Sciatic nerve (tissue), 2 donors: ENCODE results near the gene NBEAL2. TPM values are rescaled to one million over a fixed set of nuclear protein-coding genes. Genes with fewer than 3 reads are reported as not detected.

ENCODE experiments used
- ATAC-seq: fragments of 200-7000 bp; cut with Tn5 transposase; one replicate; pipeline ENCODE4 v1.9.1; 2020; ENCODE audit warnings: mild to moderate bottlenecking, moderate library complexity
- DNase-seq: peaks from one replicate; pipeline ENCODE4 v3.0.0-alpha.2; 2020; ENCODE audit warnings: low spot score
- intact Hi-C: fragments of 100-400 bp; cut with DNase I; formaldehyde crosslinking; loops from one replicate; pipeline ENCODE4 v1.14.2; 2022
- total RNA-seq: library from RNA; stranded (reverse); fragmentation: NEBNext Ultra II Directional; extraction: Animal tissue kit (Norgen Biotek cat#: 25700); gene quantifications from one replicate; pipeline ENCODE4 v1.2.1, GENCODE V29; 2021
- donor health status: DM: no; HTN: no; CAD: no.
- donor health status: DM: no; HTN: no; CAD: no.

Gene NBEAL2
- total RNA-seq, 1 donor from 2014 or later, result 44.0 TPM

DNA sequence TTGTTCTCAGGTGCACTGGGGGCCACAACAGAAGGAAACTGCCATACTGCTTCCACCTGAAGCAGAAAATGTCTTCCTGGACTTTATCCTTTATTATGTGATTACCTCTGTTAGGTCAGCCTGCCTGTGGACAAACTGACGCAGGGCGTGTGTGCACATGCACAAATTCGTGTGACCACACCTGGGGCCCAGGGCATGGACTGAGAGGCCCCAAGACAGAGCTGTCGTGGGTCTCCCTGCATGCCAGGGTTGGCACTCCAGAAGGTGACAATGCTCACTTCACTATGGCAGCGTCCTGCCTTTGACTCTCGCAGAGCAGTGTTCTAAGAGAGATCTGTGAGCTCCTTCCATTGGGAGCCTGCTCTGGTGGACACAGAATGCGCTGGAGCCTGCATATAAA is 37.4 kb upstream of the NBEAL2 start:
- intact Hi-C loops, result no loop called here
- DNase-seq (no peak), ATAC-seq (no peak)

DNA sequence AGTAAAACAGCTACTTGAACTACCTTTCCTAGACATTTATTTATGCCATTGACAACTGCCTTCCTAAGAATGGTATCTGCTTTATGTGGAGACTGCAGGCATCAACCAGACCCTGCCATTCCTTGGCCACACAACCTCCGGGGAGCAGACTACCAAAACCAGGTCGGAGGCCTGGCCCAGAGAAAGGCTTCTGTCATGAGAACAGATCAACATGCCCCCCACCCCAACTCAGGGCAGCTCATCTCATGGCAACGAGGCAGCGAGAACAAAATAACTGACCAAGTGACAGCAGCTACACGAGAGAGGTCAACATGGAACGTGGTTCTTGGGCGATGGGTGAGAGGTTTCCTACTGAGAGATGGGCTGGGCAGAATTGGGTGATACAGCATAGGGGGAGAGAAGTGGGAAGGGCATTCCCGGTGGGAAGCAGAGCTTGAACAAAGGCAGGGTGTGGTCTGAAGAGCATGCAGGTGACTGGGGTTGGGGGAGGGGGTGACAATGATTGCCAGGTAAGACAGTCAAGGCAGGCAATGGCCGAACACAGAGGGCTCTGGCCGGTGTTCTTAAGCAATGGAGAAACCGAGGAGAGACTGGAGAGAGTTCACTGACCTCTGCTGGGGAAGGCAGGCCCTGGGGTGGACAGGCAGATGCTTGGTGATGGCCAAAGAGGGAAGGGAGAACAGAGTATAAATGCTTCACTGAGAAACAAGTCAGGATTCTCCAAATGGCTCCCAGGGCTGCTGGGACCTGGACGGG is 36.8 kb upstream of the NBEAL2 start:
- intact Hi-C loops, result no loop called here
- DNase-seq (no peak), ATAC-seq (no peak)

DNA sequence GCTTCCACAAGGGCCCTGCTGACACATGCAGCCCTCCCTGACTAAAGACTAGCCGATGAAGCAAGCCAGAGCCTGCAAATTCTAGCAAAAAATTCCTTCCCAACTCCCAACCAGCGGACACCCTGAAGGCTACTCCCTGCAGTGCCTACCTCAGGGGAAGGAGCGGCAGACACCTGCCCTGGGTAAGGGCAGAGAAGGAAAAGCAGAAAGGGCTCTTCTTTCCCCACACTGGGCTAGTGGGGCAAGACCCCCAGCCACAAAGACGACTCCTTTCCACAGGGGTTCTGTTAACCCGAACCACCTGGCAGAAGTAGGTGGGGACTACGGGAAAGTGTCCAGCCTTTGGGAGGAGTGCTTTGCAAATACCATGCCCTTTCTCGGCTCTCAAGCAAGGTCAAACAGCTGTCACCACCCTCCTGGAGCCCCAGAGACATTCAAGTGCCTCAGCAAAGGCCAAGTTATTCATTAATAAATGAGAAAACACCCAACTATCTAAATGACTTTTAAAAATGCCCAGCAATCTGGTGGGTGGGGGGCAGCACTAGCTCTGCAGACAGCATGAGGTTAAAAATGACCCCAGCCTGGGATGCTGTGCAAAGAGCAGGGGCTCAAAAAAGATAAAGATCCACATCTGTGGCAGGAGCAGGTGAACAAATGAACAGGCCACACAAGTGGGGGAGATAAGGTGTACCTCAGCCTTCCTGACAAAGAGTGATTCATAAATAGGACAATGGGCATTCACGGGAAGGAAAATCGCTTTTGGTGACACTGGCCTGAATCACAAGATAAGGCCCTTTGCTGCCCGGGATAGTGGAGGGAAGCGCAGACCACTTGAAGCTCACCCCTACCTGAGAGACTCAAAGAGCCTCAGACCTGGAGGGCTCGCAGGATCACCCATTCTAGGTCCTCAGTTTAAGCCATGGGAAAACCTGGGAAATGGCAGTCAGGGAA is 36.0 kb upstream of the NBEAL2 start:
- ATAC-seq (no peak), DNase-seq (no peak)
- intact Hi-C loops, result no loop called here

DNA sequence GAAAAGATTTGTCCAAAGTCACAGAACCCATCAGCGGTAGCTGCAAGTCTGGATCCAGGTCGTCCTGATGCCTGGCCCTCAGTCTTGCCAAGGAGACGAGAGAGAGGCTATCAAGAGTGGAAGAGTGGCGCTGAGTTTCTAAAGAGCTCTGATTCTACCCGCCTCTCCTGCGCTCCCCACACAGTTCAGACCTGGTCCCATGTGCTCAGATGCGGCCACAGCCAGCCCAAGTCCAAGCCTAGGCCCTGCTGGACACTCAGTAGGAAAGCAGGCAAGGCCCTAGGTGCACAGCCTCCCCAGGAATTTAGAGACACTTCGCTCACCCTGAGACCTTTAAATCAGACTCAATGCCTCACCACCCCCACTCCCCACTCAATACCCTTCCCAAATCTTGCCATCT is 35.3 kb upstream of the NBEAL2 start:
- intact Hi-C loops, result no loop called here
- ATAC-seq (no peak), DNase-seq (no peak)

DNA sequence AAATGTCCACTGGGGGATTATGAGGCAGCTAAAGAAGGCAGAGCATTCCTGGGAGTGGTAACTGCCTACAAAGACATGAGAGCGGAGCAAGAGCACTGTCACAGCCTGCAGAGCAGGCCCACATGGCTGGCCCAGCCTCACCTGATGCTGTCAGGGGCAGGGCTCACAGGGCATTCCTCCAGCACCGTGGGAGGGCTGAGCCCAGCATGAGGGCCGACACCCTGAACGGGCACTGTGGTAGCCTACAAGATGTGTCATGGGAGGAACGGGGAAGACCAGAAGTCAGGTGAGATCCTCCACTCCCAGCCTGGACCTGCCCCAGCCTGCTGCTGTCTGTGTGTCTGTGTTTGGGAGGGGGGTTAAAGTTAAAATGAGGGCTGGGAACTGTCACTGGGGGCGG is 33.0 kb upstream of the NBEAL2 start:
- intact Hi-C loops, result no loop called here
- DNase-seq (no peak), ATAC-seq (no peak)

DNA sequence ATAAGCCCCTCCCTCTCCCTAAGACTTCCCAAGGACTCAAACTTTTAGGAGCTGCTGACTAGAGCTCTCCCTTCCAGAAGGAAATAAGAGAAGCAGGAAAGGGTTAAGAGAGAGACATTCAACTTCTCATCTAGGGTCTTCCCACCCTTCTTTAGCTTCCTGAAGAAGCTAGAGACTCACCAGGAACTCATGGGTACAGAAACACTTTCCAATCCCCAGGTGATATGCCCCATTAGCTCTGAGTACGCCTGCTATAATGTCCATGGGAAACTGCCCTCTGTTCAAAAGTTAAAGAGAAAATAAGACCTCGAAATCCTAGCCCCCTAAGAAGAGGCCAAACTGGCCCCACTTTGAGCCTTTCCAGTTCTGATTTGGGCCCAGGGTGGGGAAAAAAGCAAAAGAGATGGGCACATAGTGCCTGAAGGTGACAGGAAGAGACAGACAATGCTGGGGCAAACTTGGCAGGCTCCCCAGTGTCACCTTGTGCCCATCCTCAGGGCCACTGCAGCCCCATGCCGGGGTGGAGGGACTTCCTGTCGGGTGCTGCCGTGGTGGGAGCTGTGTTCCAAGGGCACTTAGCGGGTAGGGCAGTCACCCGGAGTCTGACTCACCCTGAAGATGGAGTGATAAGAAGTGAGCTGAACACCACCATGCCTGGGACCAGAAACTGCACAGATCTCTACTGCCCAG is 32.5 kb upstream of the NBEAL2 start:
- DNase-seq, result no peak
- peak; percentile 23 for ATAC-seq
- intact Hi-C loops, result no loop called here

DNA sequence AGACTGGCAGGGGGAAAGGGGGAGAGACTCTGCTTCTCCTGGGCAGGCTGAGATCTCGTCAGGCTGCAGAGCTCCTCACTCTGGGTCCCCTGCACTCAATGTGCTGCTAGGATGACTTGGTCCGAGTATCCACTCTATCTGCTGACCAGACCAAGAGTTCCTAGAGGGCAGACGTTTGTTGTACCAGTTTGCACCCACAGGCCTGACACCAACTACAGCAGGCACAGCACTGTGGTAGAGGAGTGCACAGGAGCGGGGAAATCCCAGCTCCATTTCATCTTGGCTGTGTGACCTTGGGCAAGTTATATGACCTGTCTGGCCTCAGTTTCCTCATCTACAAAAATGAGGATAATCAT is 31.9 kb upstream of the NBEAL2 start:
- intact Hi-C loops, result no loop called here
- no peak for DNase-seq
- no peak for ATAC-seq

DNA sequence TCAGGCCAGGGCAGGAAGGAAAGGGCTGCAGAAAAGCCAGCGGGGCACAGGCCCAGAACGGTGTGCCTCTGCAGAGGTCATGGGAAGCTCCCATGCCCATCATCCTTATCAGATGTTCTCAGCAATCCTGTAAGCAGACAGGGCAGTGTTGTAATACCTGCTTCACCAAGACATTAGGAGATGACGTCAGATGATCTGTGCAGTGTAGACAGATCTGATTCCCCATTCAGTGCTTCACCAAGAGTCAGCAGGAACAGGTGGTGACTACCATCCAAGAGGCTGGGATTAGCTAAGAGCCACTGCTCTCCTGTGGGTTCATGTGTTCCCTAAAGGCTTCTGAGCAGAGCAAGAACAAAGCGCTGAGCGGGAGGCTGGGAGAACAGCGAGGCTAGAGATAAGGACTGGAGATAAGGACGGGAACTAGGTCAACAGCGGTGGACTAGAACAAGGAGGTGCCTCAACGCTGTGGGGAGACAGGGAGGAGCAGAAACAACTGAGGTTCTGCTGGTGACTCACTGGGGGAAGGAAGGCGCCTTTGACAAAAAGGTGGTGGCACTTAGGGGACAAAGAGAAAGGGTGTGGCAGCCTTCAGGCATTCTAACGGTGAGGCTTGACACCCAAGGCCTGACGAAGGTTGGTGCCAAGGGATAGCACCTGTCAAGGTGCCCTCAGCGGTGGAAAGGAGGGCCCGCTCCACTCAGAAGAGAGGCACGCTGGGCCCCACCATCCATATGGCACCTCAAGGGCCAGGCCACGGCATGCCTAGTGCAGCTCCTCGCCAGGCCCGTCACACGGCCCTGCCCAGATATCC is 31.3 kb upstream of the NBEAL2 start:
- intact Hi-C loops, result no loop called here
- DNase-seq (no peak), ATAC-seq (no peak)

DNA sequence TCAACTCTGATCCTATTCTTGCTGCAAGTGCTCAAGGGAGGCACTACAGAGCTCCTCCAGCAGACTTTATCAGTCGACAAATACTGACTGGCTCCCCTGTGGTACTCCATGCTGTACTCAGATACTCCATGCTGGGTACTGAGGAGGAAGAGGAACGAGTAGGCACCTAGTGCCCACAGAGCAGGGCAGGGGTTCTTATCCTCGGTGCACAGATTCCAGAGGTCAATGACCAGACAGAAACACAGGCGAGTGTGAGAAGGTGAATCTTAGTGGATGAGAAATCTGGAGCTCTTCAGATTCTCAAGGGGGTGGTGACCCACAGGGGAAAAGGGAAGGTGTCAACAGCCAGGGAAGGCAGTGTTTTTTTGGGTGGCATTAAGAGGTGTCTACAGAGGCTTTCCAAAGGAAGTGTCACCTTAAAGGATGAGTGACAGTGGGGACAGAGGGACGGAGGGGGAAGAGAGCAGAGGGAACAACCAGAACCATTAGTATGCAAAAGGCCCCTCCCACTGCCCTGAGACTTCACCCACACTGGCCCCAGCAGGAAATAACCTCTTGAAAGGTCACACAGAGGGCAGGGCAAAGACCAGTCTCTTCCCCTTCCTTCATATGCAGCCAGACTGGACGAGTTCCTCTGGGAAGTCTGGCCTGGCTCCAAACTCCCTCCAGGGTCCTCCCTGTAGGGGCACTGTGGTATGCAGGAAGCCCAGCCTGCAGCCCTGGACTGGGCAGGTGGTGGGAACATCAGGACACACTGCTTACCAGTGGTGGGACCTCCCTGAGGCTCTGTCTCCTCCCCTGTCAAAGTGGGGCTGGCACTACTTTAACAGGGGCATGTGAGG is 30.4 kb upstream of the NBEAL2 start:
- intact Hi-C loops, result no loop called here
- DNase-seq, result no peak
- peak; percentile 44 for ATAC-seq

DNA sequence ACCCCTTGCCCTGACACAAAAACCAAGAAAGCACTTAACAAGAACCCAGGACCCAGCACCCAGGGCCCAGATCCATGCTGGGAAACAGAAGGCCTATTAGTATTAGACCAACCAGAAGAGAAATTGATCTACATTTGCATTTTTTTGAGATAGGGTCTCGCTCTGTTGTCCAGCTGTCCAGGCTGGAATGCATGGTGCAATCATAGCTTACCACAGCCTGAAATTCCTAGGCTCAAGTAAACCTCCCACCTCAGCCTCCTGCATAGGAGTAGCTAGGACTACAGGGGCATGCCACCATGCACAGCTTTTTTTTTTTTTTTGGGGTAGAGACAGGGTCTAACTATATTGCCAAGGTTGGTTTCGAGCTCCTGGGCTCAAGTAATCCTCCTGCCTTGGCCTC is 29.3 kb upstream of the NBEAL2 start:
- ATAC-seq (no peak), DNase-seq (no peak)
- intact Hi-C loops, result no loop called here

DNA sequence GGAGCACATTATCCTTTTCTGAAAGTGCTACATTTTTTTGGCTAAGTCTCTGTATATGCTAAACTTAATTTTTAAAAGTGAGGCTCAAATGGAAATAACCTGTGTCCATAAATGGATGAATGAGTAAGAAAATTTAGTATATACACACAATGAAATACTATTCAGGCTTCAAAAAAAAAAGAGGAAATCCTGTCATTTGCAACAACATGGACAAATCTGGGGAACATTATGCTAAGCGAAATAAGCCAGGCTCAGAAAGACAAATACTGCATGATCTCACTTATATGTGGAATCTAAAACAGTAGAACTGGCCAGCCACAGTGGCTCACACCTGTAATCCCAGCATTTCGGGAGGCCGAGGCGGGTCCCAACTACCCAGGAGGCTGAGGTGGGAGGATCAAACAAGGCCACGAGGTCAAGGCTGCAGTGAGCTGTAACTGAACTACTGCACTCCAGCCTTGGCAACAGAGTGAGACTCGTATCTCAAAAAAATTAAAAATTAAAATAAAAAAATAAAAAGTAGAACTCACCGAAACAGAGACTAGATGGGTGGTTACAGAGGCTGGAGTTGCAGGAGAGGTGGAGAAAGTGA is 28.7 kb upstream of the NBEAL2 start:
- intact Hi-C loops, result no loop called here
- no peak for ATAC-seq
- DNase-seq, result no peak

DNA sequence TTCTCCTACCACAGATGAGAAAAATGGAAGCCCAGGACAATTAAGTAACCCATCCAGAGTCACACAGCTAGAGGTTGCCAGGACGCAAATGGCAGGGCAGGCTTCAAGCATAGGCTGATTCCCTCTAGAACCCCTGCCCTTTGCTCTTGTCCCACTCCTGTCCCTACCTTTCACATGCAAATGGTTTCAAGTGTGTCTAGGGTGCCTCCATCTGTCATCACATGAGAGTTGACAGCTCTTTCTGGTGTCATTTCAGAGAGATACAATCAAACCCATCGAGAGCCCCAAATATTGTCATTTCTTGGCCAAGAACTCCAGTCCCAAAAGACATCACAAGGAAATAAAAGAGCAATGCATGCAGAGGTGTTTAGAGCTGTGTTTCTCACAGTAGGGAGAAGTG is 26.7 kb upstream of the NBEAL2 start:
- DNase-seq (no peak), ATAC-seq (no peak)
- intact Hi-C loops, result no loop called here

DNA sequence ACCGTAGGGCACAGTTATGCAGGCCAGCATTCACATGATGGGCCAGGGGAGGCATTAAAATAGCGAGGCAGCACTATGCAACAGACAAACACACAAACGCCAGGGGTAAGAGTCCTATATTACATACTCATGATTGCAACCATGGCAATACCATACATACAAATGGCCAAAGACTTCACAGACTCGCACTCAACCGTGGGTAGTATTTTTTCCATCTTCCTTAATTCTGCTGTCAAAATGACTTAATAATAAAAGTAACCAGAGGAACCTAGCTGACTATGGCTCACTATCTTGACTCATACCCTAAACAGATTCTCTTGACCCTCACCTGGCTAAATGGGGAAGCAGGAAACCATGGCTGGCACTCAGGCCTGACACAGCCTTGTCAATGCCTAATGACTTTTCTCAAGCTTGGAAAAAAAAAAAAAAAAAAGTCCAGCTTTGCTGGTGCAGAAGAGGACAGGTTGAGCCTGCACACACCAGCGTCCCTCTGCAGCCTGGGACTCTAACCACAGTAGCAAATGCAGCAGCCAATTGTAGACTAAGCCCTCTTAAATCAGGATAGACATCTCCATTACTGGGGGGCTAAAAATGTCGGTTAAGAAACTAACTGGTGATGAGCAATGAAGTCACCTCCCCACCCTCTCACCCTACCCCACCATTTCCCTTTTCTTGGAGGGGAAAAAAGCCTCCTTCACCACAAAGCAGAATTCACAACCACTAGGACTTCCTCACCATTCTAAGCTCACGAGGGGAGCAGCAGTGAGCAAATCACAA is 26.0 kb upstream of the NBEAL2 start:
- ATAC-seq, result no peak
- intact Hi-C loops, result no loop called here
- DNase-seq, result no peak

DNA sequence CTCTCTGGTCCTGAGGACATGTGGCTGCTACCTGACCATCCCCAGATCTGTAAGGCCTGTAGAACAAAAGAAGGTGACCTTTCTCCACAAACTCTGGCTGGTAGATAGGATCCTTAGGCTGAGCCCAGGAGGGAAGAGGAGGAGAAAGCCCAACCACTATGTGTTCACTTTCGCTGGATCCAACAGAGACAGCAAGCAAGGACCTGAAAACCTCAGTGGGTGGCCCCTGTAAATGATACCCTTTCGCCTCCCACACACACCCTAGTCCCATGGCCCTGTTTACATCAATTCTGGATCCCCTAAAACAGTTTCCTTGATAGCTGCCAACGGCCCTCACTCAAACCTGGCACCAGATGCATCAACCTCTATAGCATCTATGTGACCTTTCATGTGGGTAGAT is 25.3 kb upstream of the NBEAL2 start:
- intact Hi-C loops, result no loop called here
- ATAC-seq (no peak), DNase-seq (no peak)

DNA sequence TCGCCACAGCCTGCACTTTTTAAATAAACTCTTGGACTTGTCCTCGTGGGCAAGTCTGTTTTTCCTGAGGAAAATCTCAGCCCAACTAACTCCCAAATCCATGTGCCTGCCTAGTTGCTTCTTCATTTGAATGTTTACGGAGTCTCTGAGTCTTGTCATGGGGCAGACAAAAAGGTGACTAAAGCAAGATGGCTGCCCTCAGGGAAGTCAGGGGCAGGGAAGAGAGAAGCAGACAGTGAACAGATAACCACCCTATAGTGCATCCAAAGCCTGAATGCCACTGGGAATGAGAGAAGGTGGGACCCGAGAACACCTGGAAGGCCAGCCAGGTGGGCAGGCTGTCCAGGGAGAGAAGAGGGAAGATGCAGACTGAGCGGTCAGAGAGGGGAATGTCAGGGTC is 24.3 kb upstream of the NBEAL2 start:
- no peak for ATAC-seq
- no peak for DNase-seq
- intact Hi-C loops, result no loop called here

DNA sequence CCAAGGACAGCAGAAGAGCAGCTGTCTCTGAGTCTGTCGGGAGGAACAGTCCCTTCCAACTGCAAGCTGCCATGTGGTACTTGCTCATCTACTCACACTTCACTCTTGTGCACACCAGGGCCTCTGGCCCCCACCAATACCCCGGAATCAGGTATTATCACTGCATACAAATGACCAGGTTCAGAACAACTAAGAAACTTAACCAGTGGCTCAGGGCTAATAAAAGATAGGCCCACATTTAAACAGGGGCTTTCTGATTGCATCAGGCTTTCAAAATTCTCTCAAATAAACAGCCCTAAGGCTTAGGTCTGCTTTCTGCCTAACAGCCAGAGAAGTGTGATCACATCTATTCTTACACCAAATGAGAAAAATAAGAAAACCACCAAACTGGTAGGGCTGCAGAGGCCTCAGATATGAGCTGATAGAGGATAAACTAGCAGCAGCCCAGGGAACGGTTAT is 23.6 kb upstream of the NBEAL2 start:
- intact Hi-C loops, result no loop called here
- ATAC-seq, result no peak
- DNase-seq, result no peak
